HCT116 (cell line): Measurements from ENCODE around the gene AP3B1.

ENCODE experiments used
- CEBPB ChIP-seq: IDR thresholded peaks from 2 replicates; pipeline ENCODE4 v1.6.1; 2012; ENCODE audit warnings: low read depth
- EZH2 ChIP-seq: fragments of 200-600 bp; sonication (generic); IDR thresholded peaks from 2 replicates; pipeline ENCODE4 v1.6.1; 2017; ENCODE audit warnings: antibody characterized with exemption, mixed run types
- EZH2phosphoT487 ChIP-seq: fragments of 200-600 bp; IDR thresholded peaks from 2 replicates; pipeline ENCODE4 v1.6.1; 2018; ENCODE audit warnings: antibody characterized with exemption, borderline replicate concordance
- POLR2A ChIP-seq: IDR thresholded peaks from 2 replicates; pipeline ENCODE4 v1.7.0; 2011; ENCODE audit warnings: borderline replicate concordance; ENCODE audit not compliant: insufficient read depth, insufficient read length; ENCODE audit errors: extremely low read depth
- POLR2AphosphoS5 ChIP-seq: IDR thresholded peaks from 2 replicates; pipeline ENCODE4 v1.6.1; 2011; ENCODE audit warnings: mild to moderate bottlenecking, low read depth, low read length, moderate library complexity
- RAD21 ChIP-seq: IDR thresholded peaks from 2 replicates; pipeline ENCODE4 v1.6.1; 2012; ENCODE audit warnings: low read depth, mild to moderate bottlenecking
- SIN3A ChIP-seq: IDR thresholded peaks from 2 replicates; pipeline ENCODE4 v1.6.1; 2012; ENCODE audit warnings: low read depth
- SP1 ChIP-seq: IDR thresholded peaks from 2 replicates; pipeline ENCODE4 v1.6.1; 2012; ENCODE audit warnings: low read depth
- ZNF274 ChIP-seq: fragments of 200-500 bp; sonication (Bioruptor generic); IDR thresholded peaks from 2 replicates; pipeline ENCODE4 v1.6.1; 2014; ENCODE audit warnings: mild to moderate bottlenecking, low read depth, low read length, inconsistent platforms
- TF ChIP-seq, protein P1 (sequence below), 3 experiments: fragments of 200-600 bp in 1 of 3; sonication (generic) in 1 of 3; IDR thresholded peaks in 2 of 3; conservative IDR thresholded peaks in 1 of 3; 2 replicates each; pipeline ENCODE4 v1.5.1; 2012 to 2017; ENCODE audit warnings: low read depth in 2 of 3, low read length in 2 of 3, antibody characterized with exemption in 1 of 3, borderline replicate concordance in 1 of 3, control low read depth in 1 of 3, mild to moderate bottlenecking in 1 of 3, mixed read lengths in 1 of 3, mixed run types in 1 of 3, moderate library complexity in 1 of 3; ENCODE audit not compliant: insufficient read depth in 1 of 3
- TF ChIP-seq, protein P2 (sequence below): IDR thresholded peaks from 2 replicates; pipeline ENCODE4 v1.6.1; 2011; ENCODE audit warnings: mild to moderate bottlenecking, low read length, moderate library complexity; ENCODE audit not compliant: insufficient replicate concordance; ENCODE audit errors: extremely low read depth
- TF ChIP-seq, protein P3 (sequence below): IDR thresholded peaks from 2 replicates; pipeline ENCODE4 v1.6.1; 2012
- TF ChIP-seq, protein P4 (sequence below): IDR thresholded peaks from 2 replicates; pipeline ENCODE4 v1.6.1; 2012; ENCODE audit warnings: low read depth
- TF ChIP-seq, protein P5 (sequence below): IDR thresholded peaks from 2 replicates; pipeline ENCODE4 v1.6.1; 2012

DNA sequence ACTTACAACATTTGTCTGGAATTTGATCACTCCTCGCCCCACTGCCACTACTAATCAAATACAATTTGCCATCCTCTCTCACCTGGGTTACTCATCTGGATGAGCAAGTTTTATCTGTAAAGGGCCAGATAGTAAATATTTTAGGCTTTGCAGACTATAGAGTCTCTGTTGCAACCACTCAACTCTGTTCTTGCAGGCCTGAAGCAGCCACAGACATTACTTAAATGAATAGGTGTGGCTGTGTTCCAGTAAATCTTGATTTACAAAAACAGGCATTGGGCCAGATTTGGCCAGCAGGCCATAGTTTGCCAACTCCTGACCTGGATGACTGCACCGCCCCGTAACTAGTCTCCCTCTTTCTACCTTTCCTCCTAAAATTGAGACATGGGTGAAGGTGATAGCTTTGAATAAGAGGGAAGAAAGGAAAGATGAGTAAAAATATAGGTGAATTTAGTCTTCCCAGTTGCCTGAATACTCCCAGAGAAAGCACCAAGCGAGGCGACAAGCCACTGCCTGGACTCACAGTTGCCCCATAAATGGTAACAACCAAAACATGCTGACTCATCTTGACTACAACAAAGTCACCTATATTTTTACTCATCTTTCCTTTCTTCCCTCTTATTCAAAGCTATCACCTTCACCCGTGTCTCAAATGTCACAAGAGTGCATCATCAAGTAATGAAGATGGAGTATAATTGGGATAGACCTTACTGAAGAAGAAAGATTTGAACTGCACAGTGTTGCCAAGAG is 33.4 kb upstream of the AP3B1 start:
- no peak for TF ChIP-seq POLR2A
- TF ChIP-seq, protein P1, sequence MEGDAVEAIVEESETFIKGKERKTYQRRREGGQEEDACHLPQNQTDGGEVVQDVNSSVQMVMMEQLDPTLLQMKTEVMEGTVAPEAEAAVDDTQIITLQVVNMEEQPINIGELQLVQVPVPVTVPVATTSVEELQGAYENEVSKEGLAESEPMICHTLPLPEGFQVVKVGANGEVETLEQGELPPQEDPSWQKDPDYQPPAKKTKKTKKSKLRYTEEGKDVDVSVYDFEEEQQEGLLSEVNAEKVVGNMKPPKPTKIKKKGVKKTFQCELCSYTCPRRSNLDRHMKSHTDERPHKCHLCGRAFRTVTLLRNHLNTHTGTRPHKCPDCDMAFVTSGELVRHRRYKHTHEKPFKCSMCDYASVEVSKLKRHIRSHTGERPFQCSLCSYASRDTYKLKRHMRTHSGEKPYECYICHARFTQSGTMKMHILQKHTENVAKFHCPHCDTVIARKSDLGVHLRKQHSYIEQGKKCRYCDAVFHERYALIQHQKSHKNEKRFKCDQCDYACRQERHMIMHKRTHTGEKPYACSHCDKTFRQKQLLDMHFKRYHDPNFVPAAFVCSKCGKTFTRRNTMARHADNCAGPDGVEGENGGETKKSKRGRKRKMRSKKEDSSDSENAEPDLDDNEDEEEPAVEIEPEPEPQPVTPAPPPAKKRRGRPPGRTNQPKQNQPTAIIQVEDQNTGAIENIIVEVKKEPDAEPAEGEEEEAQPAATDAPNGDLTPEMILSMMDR (IDR thresholded peaks at IDR 0.05 in 2 of 3, conservative IDR thresholded peaks at IDR 0.05 in 1 of 3; ENCODE audit: borderline replicate concordance in 1 of 3, insufficient read depth in 1 of 3, low read depth in 2 of 3, low read length in 2 of 3) = no peak
- no peak for TF ChIP-seq EZH2
- no peak for TF ChIP-seq EZH2phosphoT487
- no peak for TF ChIP-seq CEBPB
- TF ChIP-seq, protein P2, sequence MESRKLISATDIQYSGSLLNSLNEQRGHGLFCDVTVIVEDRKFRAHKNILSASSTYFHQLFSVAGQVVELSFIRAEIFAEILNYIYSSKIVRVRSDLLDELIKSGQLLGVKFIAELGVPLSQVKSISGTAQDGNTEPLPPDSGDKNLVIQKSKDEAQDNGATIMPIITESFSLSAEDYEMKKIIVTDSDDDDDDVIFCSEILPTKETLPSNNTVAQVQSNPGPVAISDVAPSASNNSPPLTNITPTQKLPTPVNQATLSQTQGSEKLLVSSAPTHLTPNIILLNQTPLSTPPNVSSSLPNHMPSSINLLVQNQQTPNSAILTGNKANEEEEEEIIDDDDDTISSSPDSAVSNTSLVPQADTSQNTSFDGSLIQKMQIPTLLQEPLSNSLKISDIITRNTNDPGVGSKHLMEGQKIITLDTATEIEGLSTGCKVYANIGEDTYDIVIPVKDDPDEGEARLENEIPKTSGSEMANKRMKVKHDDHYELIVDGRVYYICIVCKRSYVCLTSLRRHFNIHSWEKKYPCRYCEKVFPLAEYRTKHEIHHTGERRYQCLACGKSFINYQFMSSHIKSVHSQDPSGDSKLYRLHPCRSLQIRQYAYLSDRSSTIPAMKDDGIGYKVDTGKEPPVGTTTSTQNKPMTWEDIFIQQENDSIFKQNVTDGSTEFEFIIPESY = no peak
- TF ChIP-seq, protein P3, sequence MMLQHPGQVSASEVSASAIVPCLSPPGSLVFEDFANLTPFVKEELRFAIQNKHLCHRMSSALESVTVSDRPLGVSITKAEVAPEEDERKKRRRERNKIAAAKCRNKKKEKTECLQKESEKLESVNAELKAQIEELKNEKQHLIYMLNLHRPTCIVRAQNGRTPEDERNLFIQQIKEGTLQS = no peak
- TF ChIP-seq RAD21 = no peak
- TF ChIP-seq, protein P4, sequence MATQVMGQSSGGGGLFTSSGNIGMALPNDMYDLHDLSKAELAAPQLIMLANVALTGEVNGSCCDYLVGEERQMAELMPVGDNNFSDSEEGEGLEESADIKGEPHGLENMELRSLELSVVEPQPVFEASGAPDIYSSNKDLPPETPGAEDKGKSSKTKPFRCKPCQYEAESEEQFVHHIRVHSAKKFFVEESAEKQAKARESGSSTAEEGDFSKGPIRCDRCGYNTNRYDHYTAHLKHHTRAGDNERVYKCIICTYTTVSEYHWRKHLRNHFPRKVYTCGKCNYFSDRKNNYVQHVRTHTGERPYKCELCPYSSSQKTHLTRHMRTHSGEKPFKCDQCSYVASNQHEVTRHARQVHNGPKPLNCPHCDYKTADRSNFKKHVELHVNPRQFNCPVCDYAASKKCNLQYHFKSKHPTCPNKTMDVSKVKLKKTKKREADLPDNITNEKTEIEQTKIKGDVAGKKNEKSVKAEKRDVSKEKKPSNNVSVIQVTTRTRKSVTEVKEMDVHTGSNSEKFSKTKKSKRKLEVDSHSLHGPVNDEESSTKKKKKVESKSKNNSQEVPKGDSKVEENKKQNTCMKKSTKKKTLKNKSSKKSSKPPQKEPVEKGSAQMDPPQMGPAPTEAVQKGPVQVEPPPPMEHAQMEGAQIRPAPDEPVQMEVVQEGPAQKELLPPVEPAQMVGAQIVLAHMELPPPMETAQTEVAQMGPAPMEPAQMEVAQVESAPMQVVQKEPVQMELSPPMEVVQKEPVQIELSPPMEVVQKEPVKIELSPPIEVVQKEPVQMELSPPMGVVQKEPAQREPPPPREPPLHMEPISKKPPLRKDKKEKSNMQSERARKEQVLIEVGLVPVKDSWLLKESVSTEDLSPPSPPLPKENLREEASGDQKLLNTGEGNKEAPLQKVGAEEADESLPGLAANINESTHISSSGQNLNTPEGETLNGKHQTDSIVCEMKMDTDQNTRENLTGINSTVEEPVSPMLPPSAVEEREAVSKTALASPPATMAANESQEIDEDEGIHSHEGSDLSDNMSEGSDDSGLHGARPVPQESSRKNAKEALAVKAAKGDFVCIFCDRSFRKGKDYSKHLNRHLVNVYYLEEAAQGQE = no peak
- no peak for TF ChIP-seq POLR2AphosphoS5
- TF ChIP-seq, protein P5, sequence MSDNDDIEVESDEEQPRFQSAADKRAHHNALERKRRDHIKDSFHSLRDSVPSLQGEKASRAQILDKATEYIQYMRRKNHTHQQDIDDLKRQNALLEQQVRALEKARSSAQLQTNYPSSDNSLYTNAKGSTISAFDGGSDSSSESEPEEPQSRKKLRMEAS = no peak
- TF ChIP-seq SP1 = no peak
- no peak for TF ChIP-seq ZNF274
- TF ChIP-seq SIN3A = no peak
